Activated T-helper 1 cell treated with anti-CD3 and anti-CD28 coated beads, Interleukin-12 subunit alpha, Interleukin-12 subunit beta, Interleukin-2, Interleukin-4 antibody, amounts not matched to agents 30 ng/mL and 10 ng/mL and 1 ng/mL, durations not matched to agents 14 hours and 24 hours and 36 hours (primary cell): ENCODE results near the gene TMEM143. TPM values are rescaled to one million over a fixed set of nuclear protein-coding genes. Genes with fewer than 3 reads are reported as not detected.
"Not testable (repeated sequence)": the region's sequence is repeated elsewhere in the genome, so short reads cannot be mapped to it uniquely, and the experiment has no call there.

Experiments used
- DNase-seq: peaks from one replicate; pipeline ENCODE4 v3.0.0; 2021; ENCODE audit warnings: low spot score
- H3K27ac Mint-ChIP-seq: one replicate; pipeline ENCODE4 v1.8.0; 2021; ENCODE audit warnings: mild to moderate bottlenecking, mixed read lengths
- H3K27me3 Mint-ChIP-seq: one replicate; pipeline ENCODE4 v1.8.0; 2022; ENCODE audit warnings: mild to moderate bottlenecking, moderate library complexity, mixed read lengths; ENCODE audit not compliant: insufficient read depth
- H3K36me3 Mint-ChIP-seq: one replicate; pipeline ENCODE4 v1.8.0; 2021; ENCODE audit warnings: low read depth, mixed read lengths
- H3K4me1 Mint-ChIP-seq: one replicate; pipeline ENCODE4 v1.8.0; 2021; ENCODE audit warnings: low read depth, mixed read lengths
- H3K4me3 Mint-ChIP-seq: one replicate; pipeline ENCODE4 v1.8.0; 2021; ENCODE audit warnings: mild to moderate bottlenecking, moderate library complexity, mixed read lengths
- H3K9me3 Mint-ChIP-seq: one replicate; pipeline ENCODE4 v1.8.0; 2021; ENCODE audit warnings: mixed read lengths
- intact Hi-C: fragments of 100-400 bp; cut with micrococcal nuclease; formaldehyde crosslinking; loops from one replicate; pipeline ENCODE4 v1.15.1; 2024
- total RNA-seq: library from RNA; stranded (reverse); gene quantifications from 2 replicates; pipeline ENCODE4 v1.2.3, GENCODE V29; 2022

TMEM143 gene
- total RNA-seq, 1 donor from 2014 or later: 14.9 TPM

DNA sequence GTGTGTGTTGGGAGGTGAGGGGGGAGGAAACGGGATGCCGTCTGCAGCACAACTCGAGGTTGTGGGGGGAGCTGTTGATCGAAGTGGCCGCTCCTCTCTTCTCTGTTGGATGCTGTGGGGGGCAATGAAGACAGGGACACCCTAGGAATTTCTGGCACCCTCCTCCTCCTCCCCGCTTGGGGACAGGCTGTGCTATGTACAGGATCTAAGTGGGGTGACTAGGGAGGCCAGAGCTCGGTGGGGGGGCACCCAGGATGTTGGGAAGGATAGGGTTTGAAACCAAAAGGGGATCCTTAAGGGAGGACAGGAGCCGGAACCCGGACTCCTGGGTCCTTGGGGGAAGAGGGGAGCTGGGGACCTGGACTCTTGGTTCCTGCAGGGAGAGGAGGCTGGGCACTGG lies 31.8 kb upstream of the TMEM143 start:
- Mint-ChIP-seq H3K27ac (no peak overlapping the region), H3K4me3 (no peak overlapping the region), H3K4me1 (peaks cover 39% of the 10 kb centered on the region), H3K27me3 (peaks cover 52% of the 10 kb centered on the region), H3K9me3 (no peaks in the 10 kb centered on the region), H3K36me3 (peaks cover 7% of the 10 kb centered on the region)
- no peak for DNase-seq
- intact Hi-C loops: loop anchor here (5.0 kb wide), 1 partner anchor 117 kb away; the partner anchor contains the start of gene LMTK3

DNA sequence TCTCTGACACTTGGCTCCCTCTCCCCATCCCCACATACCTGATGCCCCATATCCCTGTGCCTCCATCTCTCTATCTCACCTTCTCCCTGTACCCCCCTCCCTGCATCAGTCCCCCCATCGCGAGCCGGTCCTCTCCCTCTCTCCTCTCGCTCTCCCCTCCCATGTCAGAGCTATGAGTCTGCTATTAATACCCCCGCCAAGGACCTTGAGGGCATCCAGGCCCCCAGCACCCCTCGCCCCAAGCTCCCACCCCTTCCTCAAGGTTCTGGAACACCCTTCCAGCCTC lies 31.4 kb upstream of the TMEM143 start:
- Mint-ChIP-seq H3K36me3 (peaks cover 9% of the 10 kb centered on the region), H3K9me3 (no peaks in the 10 kb centered on the region), H3K4me3 (no peak overlapping the region), H3K27me3 (peaks cover 52% of the 10 kb centered on the region), H3K4me1 (peaks cover 39% of the 10 kb centered on the region), H3K27ac (no peak overlapping the region)
- no peak for DNase-seq
- intact Hi-C loops: loop anchor here (5.0 kb wide), 1 partner anchor 117 kb away; the partner anchor contains the start of gene LMTK3

GRCh38 chr19:48394331-48395169 lies 30.8 kb upstream of the TMEM143 start:
- Mint-ChIP-seq H3K27me3 (peaks cover 51% of the 10 kb centered on the region), H3K9me3 (no peaks in the 10 kb centered on the region), H3K36me3 (peaks cover 9% of the 10 kb centered on the region), H3K4me3 (no peak overlapping the region), H3K27ac (no peak overlapping the region), H3K4me1 (peaks cover 34% of the 10 kb centered on the region)
- no peak for DNase-seq
- intact Hi-C loops: loop anchor here (5.0 kb wide), 1 partner anchor 118 kb away; the partner anchor contains the start of gene LMTK3

GRCh38 chr19:48393559-48394330 lies 30.0 kb upstream of the TMEM143 start, which contains the start of gene GRIN2D:
TSS of gene GRIN2D (plus strand) at chr19:48393668. CDS start at chr19:48398393, 4,725 bp downstream.
- peaks cover 26% of the 10 kb centered on the region for H3K4me1 Mint-ChIP-seq
- H3K36me3 Mint-ChIP-seq: peaks cover 9% of the 10 kb centered on the region
- intact Hi-C loops: no loop called here
- peak within 1 kb of the TSS; percentile 77 for H3K4me3 Mint-ChIP-seq
- H3K9me3 Mint-ChIP-seq: no peaks in the 10 kb centered on the region
- peaks cover 47% of the 10 kb centered on the region for H3K27me3 Mint-ChIP-seq
- DNase-seq: no peak
- no peak within 1 kb of the TSS for H3K27ac Mint-ChIP-seq

DNA sequence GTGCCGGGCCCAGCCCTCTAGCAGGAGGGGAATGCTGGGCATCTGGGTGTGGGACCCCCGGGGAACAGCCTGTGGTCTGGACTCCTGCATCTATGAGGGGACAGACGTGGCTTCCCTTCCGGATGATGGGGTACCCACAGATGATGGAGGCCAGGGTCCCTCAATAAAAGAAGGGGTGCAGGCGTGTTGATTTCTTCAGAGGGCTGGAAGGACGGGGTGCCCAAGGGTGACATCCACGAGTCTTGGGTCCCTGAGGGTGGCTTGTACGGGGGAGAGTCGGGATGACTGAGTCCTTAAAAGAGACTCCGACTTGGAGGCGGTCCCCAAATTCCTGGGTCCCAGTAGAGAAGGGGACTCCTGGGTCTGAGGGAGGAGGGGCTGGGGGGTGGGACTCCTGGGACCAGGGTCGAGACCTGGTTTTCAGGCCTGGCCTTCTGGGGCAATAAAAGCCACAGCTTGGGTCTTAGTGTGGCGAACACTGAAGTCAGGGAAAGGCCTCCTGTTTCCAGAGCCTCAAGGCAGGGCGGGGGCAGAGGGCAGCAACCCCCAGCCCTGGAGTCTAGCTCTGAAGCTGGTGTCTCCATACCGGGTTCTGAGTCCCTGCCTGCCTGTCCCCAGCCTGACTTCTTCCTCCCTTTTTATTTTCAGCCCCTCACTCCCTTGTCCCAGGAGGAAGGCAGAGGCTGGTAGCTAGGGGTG lies 29.3 kb upstream of the TMEM143 start:
- peaks cover 14% of the 10 kb centered on the region for H3K36me3 Mint-ChIP-seq
- H3K9me3 Mint-ChIP-seq: no peaks in the 10 kb centered on the region
- peak overlapping the region; percentile 77 for H3K4me3 Mint-ChIP-seq
- intact Hi-C loops: no loop called here
- H3K4me1 Mint-ChIP-seq: peaks cover 23% of the 10 kb centered on the region
- no peak overlapping the region for H3K27ac Mint-ChIP-seq
- no peak for DNase-seq
- peaks cover 47% of the 10 kb centered on the region for H3K27me3 Mint-ChIP-seq

DNA sequence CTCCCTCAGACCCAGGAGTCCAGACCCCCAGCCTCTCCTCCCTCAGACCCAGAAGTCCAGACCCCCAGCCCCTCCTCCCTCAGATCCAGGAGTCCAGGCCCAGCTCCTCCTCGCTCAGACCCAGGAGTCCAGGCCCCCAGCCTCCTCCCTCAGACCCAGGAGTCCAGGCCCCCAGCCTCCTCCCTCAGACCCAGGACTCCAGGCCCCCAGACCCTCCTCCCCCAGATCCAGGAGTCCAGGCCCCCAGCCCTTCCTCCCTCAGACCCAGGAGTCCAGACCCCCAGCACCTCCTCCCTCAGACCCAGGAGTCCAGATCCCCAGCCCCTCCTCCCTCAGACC lies 28.2 kb upstream of the TMEM143 start:
- H3K9me3 Mint-ChIP-seq, H3K36me3 Mint-ChIP-seq, intact Hi-C loops, DNase-seq, H3K27ac Mint-ChIP-seq: not testable (repeated sequence)
- peak overlapping the region; percentile 98 for H3K4me3 Mint-ChIP-seq
- peaks cover 38% of the 10 kb centered on the region for H3K27me3 Mint-ChIP-seq
- peaks cover 13% of the 10 kb centered on the region for H3K4me1 Mint-ChIP-seq

GRCh38 chr19:48391100-48392005 lies 27.6 kb upstream of the TMEM143 start, which contains the start of gene KDELR1:
TSS of gene KDELR1 (minus strand) at chr19:48391551. CDS start at chr19:48391358, 193 bp downstream.
- intact Hi-C loops: loop anchor here (1.0 to 2.0 kb wide), 6 partner anchors 8 to 197 kb away; partner anchors contain the start of genes GRWD1 and SYNGR4
- Mint-ChIP-seq H3K27ac (peak within 1 kb of the TSS; percentile 98), H3K4me3 (peak within 1 kb of the TSS; percentile 98), H3K4me1 (peaks cover 13% of the 10 kb centered on the region), H3K36me3 (peaks cover 8% of the 10 kb centered on the region), H3K9me3 (no peaks in the 10 kb centered on the region), H3K27me3 (peaks cover 36% of the 10 kb centered on the region)
- DNase-seq: peak; percentile 69

DNA sequence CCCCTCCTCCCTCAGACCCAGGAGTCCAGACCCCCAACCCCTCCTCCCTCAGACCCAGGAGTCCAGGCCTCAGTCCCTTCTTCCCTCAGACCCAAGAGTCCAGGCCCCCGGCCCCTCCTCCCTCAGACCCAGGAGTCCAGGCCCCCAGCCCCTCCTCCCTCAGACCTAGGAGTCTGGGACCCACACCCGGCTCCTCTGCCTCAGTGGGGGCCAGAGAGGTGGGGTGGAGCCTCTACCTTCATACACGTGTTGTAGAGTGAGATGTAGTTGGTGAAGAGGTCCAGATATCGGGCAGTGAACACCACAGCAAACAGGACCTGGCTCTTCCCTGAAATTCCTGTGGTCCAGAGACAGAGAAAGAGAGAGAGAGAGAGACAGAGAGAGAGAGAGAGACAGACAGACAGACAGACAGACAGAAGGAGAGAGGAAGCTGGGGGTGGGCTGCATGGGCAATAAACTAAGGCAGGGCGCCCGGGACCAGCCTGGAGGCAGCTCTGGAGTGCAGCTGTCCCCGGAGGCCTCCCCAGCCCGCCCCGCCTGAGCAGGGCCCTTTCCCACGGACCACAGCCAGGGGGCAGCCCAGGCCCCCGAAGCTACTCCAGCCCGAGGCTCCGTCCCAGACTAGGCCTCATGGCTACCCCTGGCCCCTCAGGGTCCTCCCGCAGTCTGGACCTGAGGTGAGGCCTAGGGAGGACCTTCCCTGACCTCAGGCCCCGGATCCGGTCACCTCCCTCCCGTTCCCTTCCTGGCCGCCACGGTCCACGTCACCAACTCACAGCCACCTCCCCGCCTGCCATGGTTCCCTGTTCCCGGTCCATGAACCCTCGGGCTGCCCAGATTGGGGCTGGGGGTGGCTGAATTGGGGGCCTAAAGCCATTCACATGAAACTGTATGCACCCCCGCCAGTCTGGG lies 26.7 kb upstream of the TMEM143 start:
- Mint-ChIP-seq H3K27me3 (peaks cover 27% of the 10 kb centered on the region), H3K9me3 (no peaks in the 10 kb centered on the region), H3K36me3 (peaks cover 8% of the 10 kb centered on the region), H3K4me3 (peak overlapping the region; percentile 98), H3K4me1 (peaks cover 13% of the 10 kb centered on the region), H3K27ac (peak overlapping the region; percentile 98)
- DNase-seq: peak; percentile 51
- intact Hi-C loops: loop anchor here (1.0 to 2.0 kb wide), 6 partner anchors 9 to 198 kb away; partner anchors contain the start of genes GRWD1 and SYNGR4

DNA sequence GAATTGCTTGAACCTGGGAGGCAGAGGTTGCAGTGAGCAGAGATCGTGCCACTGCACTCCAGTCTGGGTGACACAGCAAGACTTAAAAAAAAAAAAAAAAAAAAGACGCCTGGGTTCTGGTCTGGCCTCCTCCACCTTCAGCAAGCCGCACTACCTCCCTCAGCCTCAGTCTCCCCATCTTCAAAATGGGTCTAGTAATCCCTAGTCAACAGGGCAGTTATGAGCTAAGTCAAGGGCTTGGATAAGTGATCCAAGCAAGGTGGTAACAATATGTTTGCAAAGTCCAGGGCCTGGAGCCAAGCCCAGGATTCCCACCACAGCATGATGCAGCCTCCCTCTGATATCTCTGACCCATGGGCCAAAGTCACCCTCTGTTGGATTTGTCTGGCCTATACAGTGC lies 23.2 kb upstream of the TMEM143 start:
- no peaks in the 10 kb centered on the region for H3K9me3 Mint-ChIP-seq
- peaks cover 30% of the 10 kb centered on the region for H3K36me3 Mint-ChIP-seq
- DNase-seq: no peak
- H3K4me3 Mint-ChIP-seq: no peak overlapping the region
- H3K4me1 Mint-ChIP-seq: peaks cover 8% of the 10 kb centered on the region
- H3K27me3 Mint-ChIP-seq: peaks cover 4% of the 10 kb centered on the region
- intact Hi-C loops: no loop called here
- H3K27ac Mint-ChIP-seq: no peak overlapping the region

GRCh38 chr19:48385461-48386087 lies 21.8 kb upstream of the TMEM143 start:
- intact Hi-C loops: no loop called here
- Mint-ChIP-seq H3K36me3 (peaks cover 34% of the 10 kb centered on the region), H3K9me3 (no peaks in the 10 kb centered on the region), H3K4me3 (no peak overlapping the region), H3K27me3 (no peaks in the 10 kb centered on the region), H3K4me1 (peaks cover 4% of the 10 kb centered on the region), H3K27ac (no peak overlapping the region)
- no peak for DNase-seq

DNA sequence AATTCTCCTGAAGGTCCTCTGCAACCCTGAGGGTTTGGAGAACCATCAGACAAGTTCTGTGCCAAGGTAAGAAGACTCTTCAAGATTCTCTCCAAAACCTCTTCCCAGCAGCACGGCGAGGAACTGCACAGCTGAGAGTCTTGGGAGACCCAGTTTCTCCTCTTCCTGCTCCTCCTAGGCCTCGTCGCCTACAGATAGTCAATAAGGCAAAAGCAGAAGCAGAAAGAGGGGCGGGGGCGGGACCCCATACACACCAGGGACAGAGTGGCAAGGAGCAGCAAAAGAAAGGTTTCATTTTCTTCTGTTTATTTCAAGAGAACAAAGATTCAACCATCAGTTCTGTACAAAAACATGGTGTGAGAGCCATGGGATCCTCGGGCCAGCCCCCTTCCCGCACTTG lies 18.5 kb upstream of the TMEM143 start:
- no peak for DNase-seq
- Mint-ChIP-seq H3K27ac (no peak overlapping the region), H3K4me1 (no peaks in the 10 kb centered on the region), H3K36me3 (peaks cover 25% of the 10 kb centered on the region), H3K4me3 (no peak overlapping the region), H3K9me3 (no peaks in the 10 kb centered on the region), H3K27me3 (no peaks in the 10 kb centered on the region)
- intact Hi-C loops: no loop called here
